Endothelial cell of umbilical vein (primary cell): ENCODE data around the gene SPTLC1. TPM values are rescaled to one million over a fixed set of nuclear protein-coding genes. Genes with fewer than 3 reads are reported as not detected.
"Not testable (repeated sequence)": the region's sequence is repeated elsewhere in the genome, so short reads cannot be mapped to it uniquely, and the experiment has no call there.

Experiments used
- BruUV-seq: library from RNA; stranded (reverse); fragments of 400-500 nt; replicated peaks from 2 replicates; lab custom pipeline; 2021; lab: Mats Ljungman, UMichigan
- CTCF ChIA-PET: fragments of 300-600, 350-600 bp; sonication (Branson Sonifier 250); formaldehyde crosslinking; loops from one replicate; lab custom pipeline; 2021; ENCODE audit warnings: antibody characterized with exemption, inconsistent platforms; lab: Charles Lee
- POLR2A ChIA-PET: fragments of 300-600, 350-600 bp; sonication (Branson Sonifier 250); formaldehyde crosslinking; loops from one replicate; lab custom pipeline; 2021; ENCODE audit warnings: antibody characterized with exemption, inconsistent platforms; lab: Charles Lee
- DNase-seq: peaks from one replicate; pipeline ENCODE4 v3.0.0-alpha.2; 2011; ENCODE audit warnings: low read depth, low spot score
- FAIRE-seq: peaks from 2 replicates; lab custom pipeline; 2011; peaks lifted over from hg19 to GRCh38; lab: Jason Lieb, UNC
- H2AFZ ChIP-seq: 2 replicates; pipeline ENCODE4 v1.6.0; 2012; ENCODE audit warnings: low read depth, low read length, control low read depth, inconsistent platforms
- H3K27ac ChIP-seq: 2 replicates; pipeline ENCODE4 v1.5.1; 2011; ENCODE audit warnings: low read depth, mild to moderate bottlenecking, control low read depth, low read length, moderate library complexity; ENCODE audit not compliant: insufficient read depth
- H3K27me3 ChIP-seq, 2 experiments: 2 replicates each; pipeline versions ENCODE4 v1.6.0 to v1.6.1; 2011; ENCODE audit warnings: low read length in 2 of 2, mixed read lengths in 1 of 2; ENCODE audit not compliant: control insufficient read depth in 2 of 2, insufficient read depth in 2 of 2
- H3K36me3 ChIP-seq, 2 experiments: 2 replicates in 1 of 2; 3 replicates in 1 of 2; pipeline ENCODE4 v1.5.1; 2011; ENCODE audit warnings: low read length in 2 of 2, mild to moderate bottlenecking in 1 of 2, moderate library complexity in 1 of 2; ENCODE audit not compliant: control insufficient read depth in 2 of 2, insufficient read depth in 2 of 2; ENCODE audit errors: extremely low read depth in 1 of 2
- H3K4me1 ChIP-seq: 3 replicates; pipeline ENCODE4 v1.5.1; 2011; ENCODE audit warnings: mild to moderate bottlenecking, low read length; ENCODE audit not compliant: control insufficient read depth, insufficient read depth; ENCODE audit errors: extremely low read depth
- H3K4me2 ChIP-seq: 2 replicates; pipeline ENCODE4 v1.6.1; 2011; ENCODE audit warnings: low read length, control low read depth, mixed read lengths; ENCODE audit not compliant: insufficient read depth
- H3K4me3 ChIP-seq, 3 experiments: fragments of 200-600 bp in 1 of 3; sonication (generic), shearing (Covaris generic) in 1 of 3; replicated peaks in 1 of 3; 2 replicates each; pipeline ENCODE4 v1.5.1; 2011 to 2016; ENCODE audit warnings: control low read depth in 3 of 3, low read length in 3 of 3, mild to moderate bottlenecking in 2 of 3, inconsistent platforms in 1 of 3, low read depth in 1 of 3, moderate library complexity in 1 of 3; ENCODE audit not compliant: insufficient read depth in 1 of 3
- H3K79me2 ChIP-seq: 2 replicates; pipeline ENCODE4 v1.6.0; 2012; ENCODE audit warnings: low read length, inconsistent platforms; ENCODE audit not compliant: control insufficient read depth, insufficient read depth
- H3K9ac ChIP-seq: replicated peaks from 2 replicates; pipeline ENCODE3; 2011; ENCODE audit warnings: low read length, control low read depth; ENCODE audit not compliant: insufficient read depth; ENCODE audit errors: extremely low read depth
- H3K9me1 ChIP-seq: replicated peaks from 3 replicates; pipeline ENCODE4 v1.6.0; 2011; ENCODE audit warnings: mild to moderate bottlenecking, low read length; ENCODE audit not compliant: control insufficient read depth, insufficient read depth; ENCODE audit errors: extremely low read depth
- H3K9me3 ChIP-seq: replicated peaks from 2 replicates; pipeline ENCODE4 v1.5.1; 2012; ENCODE audit warnings: low read length, inconsistent platforms; ENCODE audit not compliant: control insufficient read depth, insufficient read depth
- H4K20me1 ChIP-seq: replicated peaks from 2 replicates; pipeline ENCODE3; 2011; ENCODE audit warnings: mild to moderate bottlenecking, low read length; ENCODE audit not compliant: control insufficient read depth, insufficient read depth; ENCODE audit errors: extremely low read depth
- CTCF ChIP-seq, 2 donors: IDR thresholded peaks; 1 replicate in 1 of 2; 2 replicates in 1 of 2; pipeline ENCODE4 v1.5.1; 2011; ENCODE audit warnings: low read length in 2 of 2, mild to moderate bottlenecking in 2 of 2, moderate library complexity in 2 of 2, control low read depth in 1 of 2, inconsistent platforms in 1 of 2, low read depth in 1 of 2; ENCODE audit not compliant: insufficient read depth in 1 of 2; ENCODE audit errors: extremely low read depth in 1 of 2
- GATA2 ChIP-seq: IDR thresholded peaks from 2 replicates; pipeline ENCODE4 v1.7.0; 2011; ENCODE audit warnings: low read depth, mild to moderate bottlenecking, moderate library complexity, mixed read lengths, low read length; ENCODE audit not compliant: insufficient read length, insufficient read depth
- POLR2AphosphoS5 ChIP-seq: IDR thresholded peaks from 2 replicates; pipeline ENCODE4 v1.6.1; 2012; ENCODE audit warnings: low read depth, mild to moderate bottlenecking, control low read depth, low read length, moderate library complexity; ENCODE audit not compliant: insufficient read depth
- dilution Hi-C: fragments of 300-500 bp; cut with MboI; formaldehyde crosslinking; loops from one replicate; pipeline ENCODE4 v1.15.0; 2019; ENCODE audit warnings: low sequenced_read_pairs; ENCODE audit not compliant: extremely low pct_ligation_motif_present
- intact Hi-C: fragments of 100-400 bp; cut with micrococcal nuclease; formaldehyde crosslinking; loops from one replicate; pipeline ENCODE4 v1.10.0; 2022
- polyA plus RNA-seq, 4 experiments: library from polyadenylated mRNA; depleted of rRNA in 3 of 4; stranded (reverse) in 3 of 4; unstranded in 1 of 4; fragments of >200 nt; gene quantifications; 2 replicates each; pipeline versions ENCODE4 v1.2.1 to v1.2.3, GENCODE V29; 2011 to 2012; ENCODE audit warnings: missing spikeins in 1 of 4
- total RNA-seq: library from RNA; stranded (reverse); gene quantifications from 2 replicates; pipeline ENCODE4 v1.2.3, GENCODE V29; 2021

SPTLC1 gene
- total and polyA plus RNA-seq, 2 donors (not counting 3 experiments of a cell fraction or from before 2014, with no cell fraction given): 35.9 to 68.5 TPM

GRCh38 chr9:92010705-92011536 lies 104.3 kb downstream of the SPTLC1 start:
- Histone ChIP-seq H2AFZ (no peak overlapping the region), H3K9me3 (no peaks in the 10 kb centered on the region), H3K4me1 (no peaks in the 10 kb centered on the region), H3K4me2 (no peak overlapping the region), H3K36me3 (no peaks in the 10 kb centered on the region), H3K4me3 (no peak overlapping the region), H3K79me2 (no peaks in the 10 kb centered on the region), H3K27ac (no peak overlapping the region), H3K27me3 (no peaks in the 10 kb centered on the region), H4K20me1 (no peaks in the 10 kb centered on the region), H3K9me1 (no peaks in the 10 kb centered on the region), H3K9ac (no peak overlapping the region)
- CTCF ChIA-PET: no interaction called here
- TF ChIP-seq GATA2: no peak
- no peak for TF ChIP-seq POLR2AphosphoS5
- TF ChIP-seq CTCF (IDR thresholded peaks at IDR 0.05; ENCODE audit: extremely low read depth in 1 of 2, insufficient read depth in 1 of 2, low read depth in 1 of 2, low read length in 2 of 2): no peak
- intact Hi-C loops: no loop called here
- DNase-seq (no peak), FAIRE-seq (no peak)
- BruUV-seq: no TSS peak
- dilution Hi-C loops: no loop called here
- POLR2A ChIA-PET: no interaction called here

GRCh38 chr9:92010253-92010652 lies 105.0 kb downstream of the SPTLC1 start:
- H3K79me2 ChIP-seq, H3K36me3 ChIP-seq, H2AFZ ChIP-seq, H3K9me3 ChIP-seq, intact Hi-C loops, H4K20me1 ChIP-seq, H3K4me1 ChIP-seq, H3K4me2 ChIP-seq, H3K27ac ChIP-seq, FAIRE-seq, BruUV-seq, dilution Hi-C loops, DNase-seq, H3K9ac ChIP-seq, H3K27me3 ChIP-seq, H3K4me3 ChIP-seq, POLR2A ChIA-PET, H3K9me1 ChIP-seq: not testable (repeated sequence)
- CTCF ChIA-PET: interaction anchor here (0.6 kb wide), 1 partner anchor 218 kb away, joined by 3 read pairs; no protein-coding TSS in a partner anchor
